Kasumi-1 (cell line): ENCODE results near the gene PDE3A.
"Not testable (repeated sequence)": the region's sequence is repeated elsewhere in the genome, so short reads cannot be mapped to it uniquely, and the experiment has no call there.

Source experiments
- DNase-seq, 2 experiments: peaks; one replicate each; lab custom pipeline; 2025; lab: John Stamatoyannopoulos, UW

Gene PDE3A

DNA sequence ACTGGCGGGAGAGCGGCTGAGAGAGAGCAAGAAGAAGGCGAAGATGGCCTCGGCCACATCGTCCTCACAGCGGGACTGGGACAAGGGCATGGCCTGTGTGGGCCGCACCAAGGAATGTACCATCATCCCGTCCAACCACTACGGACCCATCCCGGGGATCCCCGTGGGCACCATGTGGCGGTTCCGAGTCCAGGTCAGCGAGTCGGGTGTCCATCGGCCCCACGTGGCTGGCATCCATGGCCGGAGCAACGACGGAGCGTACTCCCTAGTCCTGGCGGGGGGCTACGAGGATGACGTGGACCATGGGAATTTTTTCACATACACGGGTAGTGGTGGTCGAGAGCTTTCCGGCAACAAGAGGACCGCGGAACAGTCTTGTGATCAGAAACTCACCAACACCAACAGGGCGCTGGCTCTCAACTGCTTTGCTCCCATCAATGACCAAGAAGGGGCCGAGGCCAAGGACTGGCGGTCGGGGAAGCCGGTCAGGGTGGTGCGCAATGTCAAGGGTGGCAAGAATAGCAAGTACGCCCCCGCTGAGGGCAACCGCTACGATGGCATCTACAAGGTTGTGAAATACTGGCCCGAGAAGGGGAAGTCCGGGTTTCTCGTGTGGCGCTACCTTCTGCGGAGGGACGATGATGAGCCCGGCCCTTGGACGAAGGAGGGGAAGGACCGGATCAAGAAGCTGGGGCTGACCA lies 183.6 kb downstream of the PDE3A start:
- not testable (repeated sequence) for DNase-seq

DNA sequence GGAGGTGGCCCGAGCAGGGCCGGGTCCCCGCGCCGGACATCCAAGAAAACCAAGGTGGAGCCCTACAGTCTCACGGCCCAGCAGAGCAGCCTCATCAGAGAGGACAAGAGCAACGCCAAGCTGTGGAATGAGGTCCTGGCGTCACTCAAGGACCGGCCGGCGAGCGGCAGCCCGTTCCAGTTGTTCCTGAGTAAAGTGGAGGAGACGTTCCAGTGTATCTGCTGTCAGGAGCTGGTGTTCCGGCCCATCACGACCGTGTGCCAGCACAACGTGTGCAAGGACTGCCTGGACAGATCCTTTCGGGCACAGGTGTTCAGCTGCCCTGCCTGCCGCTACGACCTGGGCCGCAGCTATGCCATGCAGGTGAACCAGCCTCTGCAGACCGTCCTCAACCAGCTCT lies 184.2 kb downstream of the PDE3A start:
- not testable (repeated sequence) for DNase-seq

DNA sequence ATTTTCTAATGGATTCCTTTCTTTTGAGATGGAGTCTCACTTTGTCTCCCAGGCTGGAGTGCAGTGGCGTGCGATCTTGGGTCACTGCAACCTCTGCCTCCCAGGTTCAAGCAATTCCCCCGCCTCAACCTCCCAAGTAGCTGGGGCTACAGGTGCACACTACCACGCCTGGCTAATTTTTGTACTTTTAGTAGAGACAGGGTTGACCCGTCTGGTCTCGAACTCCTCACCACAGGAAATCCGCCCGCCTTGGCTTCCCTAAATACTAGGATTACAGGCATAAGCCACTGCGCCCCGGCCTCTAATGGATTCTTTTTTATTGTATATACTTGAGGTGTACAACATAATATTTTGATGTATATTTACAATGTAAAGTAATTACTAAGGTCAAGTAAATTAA lies 186.7 kb downstream of the PDE3A start:
- no peak for DNase-seq

DNA sequence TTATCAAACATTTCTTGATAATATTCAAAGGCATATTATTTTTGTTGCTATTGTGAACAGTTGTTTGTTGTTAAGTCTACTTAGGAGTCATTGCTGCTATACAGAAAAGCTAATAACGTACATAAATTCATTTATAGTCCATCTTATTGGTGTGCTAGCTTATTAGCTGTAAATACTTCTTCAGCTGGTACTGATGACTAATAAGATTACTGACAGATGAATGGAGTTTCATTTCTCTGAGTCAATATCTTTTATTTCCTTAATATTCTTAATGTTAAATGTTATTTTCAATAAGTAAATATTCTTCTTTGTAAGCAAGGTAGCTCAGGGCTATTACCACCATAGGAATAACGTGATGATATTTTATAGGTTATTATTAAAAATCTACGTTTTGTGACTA lies 187.4 kb downstream of the PDE3A start:
- DNase-seq: no peak

DNA sequence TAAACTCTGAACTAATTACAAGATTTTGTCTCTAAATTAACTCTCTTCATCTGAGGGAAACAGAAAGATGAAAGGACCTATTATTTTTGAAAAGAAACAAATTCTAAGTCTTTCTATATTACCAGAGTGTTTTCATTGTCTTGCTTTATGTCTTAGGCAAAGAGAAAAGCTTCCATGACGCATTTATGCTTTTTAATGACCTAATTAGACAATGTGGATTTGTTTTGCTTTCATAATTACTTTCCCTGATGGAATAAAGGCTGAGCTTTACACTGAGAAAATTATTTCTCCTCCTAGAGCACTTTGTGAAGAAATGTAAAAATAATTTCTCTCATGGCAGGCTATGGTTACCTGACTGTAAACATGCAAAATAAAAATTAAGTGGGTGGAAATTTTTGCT lies 188.8 kb downstream of the PDE3A start:
- DNase-seq: no peak

DNA sequence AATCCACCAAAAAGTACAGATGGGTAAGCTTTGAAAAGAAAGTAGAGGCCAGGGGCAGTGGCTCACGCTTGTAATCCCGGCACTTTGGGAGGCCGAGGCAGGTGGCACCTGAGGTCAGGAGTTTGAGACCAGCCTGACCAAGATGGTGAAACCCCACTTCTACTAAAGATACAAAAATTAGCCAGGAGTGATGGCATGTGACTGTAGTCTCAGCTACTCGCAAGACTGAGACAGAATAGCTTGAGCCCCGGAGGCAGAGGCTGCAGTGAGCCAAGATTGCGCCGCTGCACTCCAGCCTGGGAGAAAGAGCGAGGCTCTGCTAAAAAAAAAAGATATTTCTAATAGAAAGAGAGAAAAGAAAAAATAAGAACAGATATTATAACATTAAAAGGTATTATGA lies 192.6 kb downstream of the PDE3A start:
- no peak for DNase-seq

DNA sequence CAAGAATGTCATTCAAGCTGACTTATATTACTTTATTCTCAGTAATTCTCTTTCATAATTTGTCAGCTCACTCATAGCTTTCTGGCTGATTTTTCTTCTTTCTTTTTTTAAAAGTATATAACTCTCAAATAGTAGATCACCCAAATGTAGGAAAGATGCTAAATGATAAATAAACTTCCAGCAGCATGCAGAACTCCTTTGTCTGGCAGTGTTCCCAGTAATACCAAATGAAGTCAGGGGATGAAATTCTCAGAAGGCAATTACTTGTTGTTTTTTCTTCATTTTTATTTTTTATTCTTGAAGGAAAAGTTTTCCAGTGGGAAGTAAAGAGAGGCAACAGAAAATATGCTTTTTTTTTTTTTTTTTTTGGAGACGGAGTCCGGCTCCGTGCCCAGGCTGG lies 193.5 kb downstream of the PDE3A start:
- DNase-seq: no peak

DNA sequence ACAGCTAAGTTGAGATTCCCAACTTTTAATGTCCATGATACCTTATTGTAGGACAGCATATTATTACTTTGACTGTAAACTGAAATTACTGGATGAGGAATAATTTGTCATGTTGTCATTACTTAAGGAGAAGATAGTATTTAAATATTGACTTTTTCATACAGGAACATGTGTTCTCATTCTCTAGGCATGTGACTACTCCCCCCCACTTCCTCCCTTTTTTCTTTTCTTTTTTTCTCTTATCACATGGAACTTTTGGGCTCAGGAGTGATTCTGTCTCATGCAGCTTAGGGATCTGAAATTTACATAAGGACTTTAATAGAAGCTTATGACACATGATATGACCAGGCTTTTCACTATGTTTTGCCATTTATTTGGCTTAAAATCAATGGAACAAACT lies 199.1 kb downstream of the PDE3A start:
- DNase-seq: no peak

DNA sequence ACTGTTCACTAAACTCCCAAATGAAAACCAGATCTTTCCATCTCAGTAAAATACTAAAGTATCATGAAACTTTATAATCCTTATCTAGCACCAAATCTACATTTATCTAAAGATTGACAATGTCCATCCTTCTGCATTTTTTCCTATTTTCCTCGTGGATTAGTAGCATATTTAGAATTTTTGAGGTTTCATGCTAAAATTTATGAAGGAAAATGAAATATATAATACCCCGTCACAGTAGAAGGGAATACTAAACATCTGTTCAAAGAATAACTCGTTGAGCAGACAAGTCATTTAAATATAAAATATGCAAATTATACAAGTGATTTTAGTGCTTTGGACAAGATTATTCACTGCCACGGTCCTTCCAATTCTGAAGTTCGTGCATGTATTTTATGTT lies 204.1 kb downstream of the PDE3A start:
- DNase-seq: no peak

DNA sequence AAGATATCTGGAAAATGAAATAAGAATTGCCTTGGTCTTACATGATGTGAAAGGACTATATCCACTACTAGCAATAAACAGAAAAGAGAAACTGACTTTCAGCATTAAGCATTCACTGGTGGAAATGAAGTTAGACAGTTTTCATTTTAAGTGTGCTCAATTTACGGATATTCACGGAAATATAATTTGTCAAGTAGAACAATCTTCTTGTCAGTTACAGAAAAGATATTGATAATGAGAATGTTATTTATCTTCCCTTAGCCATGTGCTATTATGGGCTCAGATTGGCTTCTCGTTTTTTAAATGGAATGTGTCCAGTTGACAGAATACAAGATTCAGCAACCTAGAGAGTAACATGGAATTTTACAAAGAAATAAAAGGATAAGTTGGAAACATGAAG lies 208.2 kb downstream of the PDE3A start:
- DNase-seq: no peak

DNA sequence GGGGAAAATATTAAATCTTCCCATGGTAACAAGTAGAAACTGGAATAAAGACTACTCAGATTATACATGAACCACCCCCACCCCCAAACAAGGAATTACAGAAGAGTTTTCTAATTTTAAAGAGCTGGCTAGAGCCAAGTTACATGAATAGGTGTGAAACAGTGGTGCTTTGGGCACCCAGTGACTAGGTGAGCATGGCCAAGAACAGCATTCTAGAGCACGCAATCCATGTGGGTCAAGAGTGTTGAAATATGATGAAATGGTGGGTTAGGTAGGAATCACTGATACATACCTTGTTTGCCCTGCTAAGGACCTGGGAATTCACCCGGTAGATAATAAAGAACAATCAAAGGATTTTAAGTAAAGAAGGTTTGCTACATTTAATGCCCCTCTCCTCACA lies 208.7 kb downstream of the PDE3A start:
- no peak for DNase-seq

DNA sequence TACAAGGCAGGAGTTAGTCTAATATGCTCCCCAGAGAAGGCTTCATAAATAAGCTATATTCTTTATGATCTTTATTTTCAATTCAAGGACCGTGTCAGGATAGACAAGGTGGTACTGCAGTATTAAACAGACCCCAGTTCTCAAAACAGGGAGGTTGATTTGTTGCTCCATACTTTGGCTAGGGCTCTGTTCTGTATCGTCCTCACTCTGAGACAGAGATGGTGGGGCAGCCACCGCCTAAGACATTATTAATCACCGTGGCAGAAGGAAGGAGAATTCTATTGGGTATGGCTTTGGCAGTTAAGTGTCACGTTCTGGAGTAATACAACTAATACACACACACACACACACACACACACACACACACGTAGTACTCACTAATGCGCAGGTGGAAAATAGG lies 209.8 kb downstream of the PDE3A start:
- DNase-seq: no peak

DNA sequence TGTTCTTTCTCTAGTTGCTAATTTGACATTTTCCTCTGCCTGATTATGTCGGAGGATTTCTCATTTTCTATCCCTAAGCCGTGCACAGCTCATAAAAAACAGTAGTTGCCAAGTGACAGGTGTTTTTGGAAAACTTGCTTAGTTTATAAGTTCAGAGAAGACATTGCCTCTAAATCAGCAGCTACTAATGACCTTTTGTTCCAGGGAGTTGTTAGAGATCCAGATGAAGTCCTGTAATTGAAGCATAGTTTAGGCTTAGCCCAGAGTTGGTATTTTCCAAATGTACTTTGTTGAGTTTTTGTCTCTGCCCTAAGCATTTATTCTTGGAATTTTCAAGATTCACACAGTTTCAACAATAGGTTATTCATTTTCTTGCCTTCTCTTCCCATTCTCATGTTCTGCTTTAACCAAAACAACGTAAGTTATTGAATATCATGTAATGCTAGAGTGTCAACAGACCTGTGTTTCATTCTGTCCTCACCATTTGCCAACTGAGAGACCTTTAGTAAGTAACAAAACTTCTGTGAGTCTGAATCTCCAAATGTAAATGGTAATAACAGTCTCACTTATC lies 216.8 kb downstream of the PDE3A start:
- no peak for DNase-seq

DNA sequence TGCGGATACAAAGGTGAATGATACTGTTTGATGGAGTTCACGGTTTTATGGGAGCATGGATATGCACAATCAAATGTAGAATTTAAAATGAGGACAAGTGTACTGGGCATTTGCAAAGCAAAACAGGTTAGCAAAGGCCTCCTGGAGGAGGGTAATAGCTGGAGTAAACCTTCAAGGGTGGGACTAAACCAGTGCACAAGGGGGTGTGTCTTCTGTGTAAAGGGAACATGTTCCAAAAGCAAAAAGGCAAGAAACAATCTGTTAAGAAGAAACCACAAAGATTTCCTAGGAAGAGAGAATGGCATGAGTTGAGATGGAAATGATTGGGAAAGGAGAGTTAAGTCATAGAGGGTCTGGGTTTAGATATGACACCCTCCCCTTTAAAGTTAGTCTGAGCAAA lies 217.6 kb downstream of the PDE3A start:
- DNase-seq: no peak

DNA sequence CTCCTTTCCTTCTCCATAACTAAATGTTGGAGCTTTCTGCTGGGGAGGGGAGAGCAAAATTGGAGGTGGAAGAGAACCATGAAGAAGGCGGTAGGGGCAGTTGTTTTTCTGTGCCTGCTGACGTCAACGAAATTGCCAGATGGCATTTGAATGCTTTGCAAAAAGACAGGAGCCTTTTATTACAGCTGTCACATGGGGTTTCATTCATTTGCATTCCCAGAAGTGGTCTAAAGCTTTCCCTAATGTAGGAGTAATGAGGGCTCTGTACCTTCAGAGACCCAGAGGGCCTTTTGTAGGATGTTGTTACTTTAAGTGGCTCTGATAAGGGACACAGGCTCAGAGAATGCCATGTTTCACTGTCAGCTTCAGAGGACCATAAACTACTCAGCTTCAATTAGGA lies 219.7 kb downstream of the PDE3A start:
- DNase-seq: no peak

DNA sequence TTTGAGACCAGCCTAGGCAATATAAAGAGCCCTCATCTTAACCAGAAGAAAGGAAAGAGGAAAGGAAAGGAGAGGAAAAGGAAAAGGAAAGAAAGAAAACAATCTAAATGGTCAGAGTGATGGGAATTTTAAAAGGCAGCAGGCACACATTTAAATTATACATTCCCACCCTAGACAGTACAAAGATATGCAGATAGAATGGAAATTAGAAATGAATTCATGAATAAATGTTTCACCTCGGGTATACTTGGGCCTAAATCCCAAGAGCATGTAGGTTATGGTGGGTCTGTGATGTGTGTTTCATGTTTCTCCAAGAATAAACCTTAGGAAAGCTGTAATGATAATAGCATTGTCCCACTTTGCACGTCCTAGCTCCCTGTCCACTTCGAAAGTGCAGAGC lies 222.2 kb downstream of the PDE3A start:
- no peak for DNase-seq

DNA sequence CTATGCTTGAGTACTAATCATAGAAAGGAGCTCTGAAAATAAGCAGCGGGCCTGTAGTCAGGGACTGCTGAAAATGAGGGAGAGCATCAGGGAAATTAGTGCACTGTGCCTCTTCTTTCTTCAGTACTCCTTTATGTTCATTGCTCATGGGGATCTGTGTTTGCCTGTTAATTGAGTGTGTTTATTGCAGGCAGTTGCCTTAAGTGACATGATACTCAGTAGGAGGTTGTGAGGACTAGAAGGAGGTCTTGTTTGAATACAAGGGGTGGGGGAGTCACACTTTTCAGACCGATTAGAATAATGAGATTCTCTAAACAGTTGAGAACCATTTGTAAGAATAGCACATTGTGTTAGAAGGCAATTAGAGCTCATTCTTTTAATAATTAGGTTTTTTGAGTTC lies 224.2 kb downstream of the PDE3A start:
- no peak for DNase-seq

DNA sequence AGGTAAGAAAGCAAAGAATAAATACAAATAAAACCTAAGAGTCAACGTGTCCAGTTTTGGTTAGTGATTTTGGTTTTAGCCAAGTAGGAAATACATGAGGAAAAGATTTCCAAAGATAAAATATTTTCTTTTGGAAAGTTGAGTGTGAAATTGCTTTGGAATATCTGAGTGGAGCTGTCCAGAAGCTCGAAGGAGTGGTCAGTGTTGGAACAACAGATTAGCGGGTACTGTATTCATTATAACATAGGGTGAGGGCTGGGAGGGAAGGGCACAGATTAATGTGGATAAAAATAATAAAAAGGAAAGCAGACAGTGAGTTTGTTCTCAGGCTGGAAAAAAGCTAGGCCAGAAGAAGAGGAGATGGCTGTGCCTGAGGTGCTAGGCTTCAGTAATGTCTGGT lies 225.3 kb downstream of the PDE3A start:
- DNase-seq: no peak

DNA sequence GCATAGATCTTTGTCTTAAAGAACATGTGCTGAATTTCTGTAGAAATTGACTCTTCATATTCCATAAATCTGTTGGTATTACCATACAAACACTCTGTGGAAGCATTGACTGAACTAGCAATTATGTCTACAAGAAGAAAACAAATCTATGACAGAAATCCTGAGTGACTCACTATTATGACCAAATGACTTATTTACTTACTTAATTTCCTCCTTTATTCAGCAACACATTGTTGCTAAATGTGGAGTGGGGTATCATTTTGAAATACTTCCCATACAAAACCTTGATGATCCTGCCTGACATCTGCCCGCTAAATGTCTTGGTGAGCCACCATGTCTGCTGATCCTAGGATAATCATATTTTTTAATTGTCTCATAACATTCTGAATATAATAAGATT lies 227.7 kb downstream of the PDE3A start:
- DNase-seq: no peak

DNA sequence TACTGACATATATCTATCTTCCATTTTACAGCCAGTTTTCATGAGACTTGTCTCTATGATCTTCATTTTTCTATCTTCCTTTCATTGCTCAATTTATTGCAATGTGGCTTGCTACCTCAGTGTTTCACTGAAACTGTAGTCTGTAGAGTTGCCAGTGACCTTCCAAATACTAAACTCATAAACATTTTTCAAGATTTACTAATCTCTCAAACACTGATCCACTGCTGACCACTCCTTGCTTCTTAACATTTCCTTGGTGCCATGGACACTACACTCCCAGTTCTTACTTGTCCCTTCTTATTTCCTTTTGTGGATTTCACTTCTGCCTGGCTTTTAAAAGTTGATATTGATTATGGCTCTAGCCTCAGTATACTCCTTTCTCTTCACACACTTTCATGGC lies 231.4 kb downstream of the PDE3A start:
- no peak for DNase-seq

DNA sequence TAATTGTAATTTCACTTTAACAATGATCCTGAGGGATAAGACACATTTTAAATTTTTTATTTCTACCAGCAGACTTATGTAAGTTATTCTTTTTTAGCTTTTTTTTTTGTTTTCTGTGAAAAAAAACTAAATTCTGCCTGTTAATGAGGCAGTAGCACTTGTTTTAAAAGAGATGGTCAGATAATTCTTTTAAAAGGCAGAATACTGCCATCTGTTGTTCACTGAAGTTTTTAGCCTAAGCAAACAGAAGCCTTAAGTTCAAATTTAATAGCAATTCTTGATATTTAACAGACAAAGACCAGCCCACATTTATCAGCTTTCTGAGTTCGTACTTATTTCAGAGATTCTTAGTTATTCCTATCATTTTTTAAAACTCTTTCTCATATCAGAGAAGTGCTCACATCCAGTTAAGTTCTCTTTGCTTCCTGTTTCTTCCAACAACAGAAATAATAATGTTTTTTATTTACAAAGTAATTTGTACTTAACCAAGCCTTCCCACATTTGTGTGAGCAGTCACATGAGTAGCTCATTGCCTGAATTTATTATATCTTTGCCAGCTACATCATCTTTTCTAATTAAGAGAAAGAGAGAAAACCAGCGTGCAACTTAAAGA lies 233.4 kb downstream of the PDE3A start:
- DNase-seq: peak; percentile 47 to 55

DNA sequence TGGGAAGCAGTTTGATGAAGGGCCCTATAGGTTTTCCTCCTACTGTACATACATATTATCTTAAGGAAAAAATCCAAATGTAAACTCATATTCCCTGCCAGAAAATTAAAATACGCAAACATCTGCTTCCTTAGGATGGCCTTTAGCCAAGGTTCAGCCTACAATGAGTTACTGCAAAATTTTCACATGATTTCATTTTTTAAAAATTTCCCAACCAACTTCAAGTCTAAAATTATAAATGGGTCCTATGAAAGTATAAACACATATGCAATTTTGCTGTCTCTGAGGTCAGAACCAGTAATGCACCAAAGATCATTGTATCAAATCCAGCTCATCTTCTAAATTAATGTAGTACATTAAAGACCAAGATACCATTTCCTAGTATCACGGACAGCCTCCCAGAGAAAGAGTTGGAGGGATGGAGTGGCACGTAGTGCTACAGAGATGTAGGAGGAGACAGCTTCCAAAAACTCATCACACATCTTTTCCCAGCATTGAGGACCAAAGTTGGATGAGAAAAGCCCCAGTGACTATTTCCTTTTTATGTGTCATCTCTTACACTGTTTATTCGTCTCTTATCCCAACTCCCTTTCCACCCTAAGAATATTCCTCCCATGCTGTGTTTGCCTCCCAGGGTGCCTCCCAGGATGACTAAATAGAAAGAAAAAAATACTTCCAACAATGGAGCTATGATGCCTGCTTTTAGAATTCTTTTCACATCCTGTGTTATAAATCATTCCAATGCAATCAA lies 234.5 kb downstream of the PDE3A start:
- DNase-seq: no peak

DNA sequence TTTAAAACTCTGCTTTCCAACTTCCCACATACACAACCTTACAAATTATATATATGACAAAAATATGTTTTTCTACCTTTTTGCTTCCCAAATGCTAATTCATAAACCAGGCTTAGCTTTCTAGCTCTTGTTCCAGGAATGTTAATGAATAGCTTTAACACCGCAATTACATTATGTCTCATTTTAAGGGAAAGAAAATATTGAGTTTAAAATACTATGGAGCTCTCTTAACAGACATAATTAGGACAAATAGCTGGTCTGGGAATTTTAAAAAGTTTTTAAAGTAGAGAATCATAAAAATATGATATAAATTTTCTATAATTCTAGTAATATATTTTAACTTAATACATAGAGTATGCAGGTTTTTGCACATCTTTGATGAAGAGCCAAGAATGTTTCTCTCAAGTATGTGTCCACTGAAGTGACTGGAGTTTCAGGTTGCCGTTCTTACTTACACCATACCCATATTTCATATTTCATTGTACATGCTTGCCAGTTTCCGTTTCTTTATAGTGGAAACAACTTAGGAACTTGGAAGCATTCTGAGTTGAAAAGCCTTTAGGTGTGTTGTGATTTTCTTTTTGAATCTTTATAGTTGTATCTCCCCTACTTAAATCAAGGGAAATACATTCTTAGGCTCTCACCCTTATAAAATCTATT lies 236.2 kb downstream of the PDE3A start:
- no peak for DNase-seq
